HEK293 (cell line): ENCODE measurements around the gene OR10H5.

Experiments
- CTCF ChIP-seq: fragments of 450-650 bp; formaldehyde crosslinking; IDR thresholded peaks from 2 replicates; pipeline ENCODE4 v1.5.1; 2016; ENCODE audit warnings: missing biosample characterization, missing genetic modification characterization
- TCF7L2 ChIP-seq: IDR thresholded peaks from 2 replicates; pipeline ENCODE4 v1.6.1; 2011; ENCODE audit warnings: low read depth, mild to moderate bottlenecking, inconsistent platforms, low read length, moderate library complexity, borderline replicate concordance
- YY1 ChIP-seq: fragments of 450-650 bp; formaldehyde crosslinking; IDR thresholded peaks from 2 replicates; pipeline ENCODE4 v1.5.1; 2018; ENCODE audit warnings: missing biosample characterization, missing genetic modification characterization
- ZNF140 ChIP-seq: fragments of 450-650 bp; formaldehyde crosslinking; IDR thresholded peaks from 2 replicates; pipeline ENCODE4 v1.5.1; 2016; ENCODE audit warnings: missing biosample characterization, missing genetic modification characterization
- TF ChIP-seq, protein P1 (sequence below): fragments of 450-650 bp; formaldehyde crosslinking; IDR thresholded peaks from 2 replicates; pipeline ENCODE4 v1.5.1; 2016; ENCODE audit warnings: missing biosample characterization, missing genetic modification characterization

GRCh38 chr19:15840833-15841232 is 53.4 kb downstream of the OR10H5 start:
- no peak for TF ChIP-seq TCF7L2
- TF ChIP-seq, protein P1, sequence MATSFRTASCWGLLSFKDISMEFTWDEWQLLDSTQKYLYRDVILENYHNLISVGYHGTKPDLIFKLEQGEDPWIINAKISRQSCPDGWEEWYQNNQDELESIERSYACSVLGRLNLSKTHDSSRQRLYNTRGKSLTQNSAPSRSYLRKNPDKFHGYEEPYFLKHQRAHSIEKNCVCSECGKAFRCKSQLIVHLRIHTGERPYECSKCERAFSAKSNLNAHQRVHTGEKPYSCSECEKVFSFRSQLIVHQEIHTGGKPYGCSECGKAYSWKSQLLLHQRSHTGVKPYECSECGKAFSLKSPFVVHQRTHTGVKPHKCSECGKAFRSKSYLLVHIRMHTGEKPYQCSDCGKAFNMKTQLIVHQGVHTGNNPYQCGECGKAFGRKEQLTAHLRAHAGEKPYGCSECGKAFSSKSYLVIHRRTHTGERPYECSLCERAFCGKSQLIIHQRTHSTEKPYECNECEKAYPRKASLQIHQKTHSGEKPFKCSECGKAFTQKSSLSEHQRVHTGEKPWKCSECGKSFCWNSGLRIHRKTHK (tag by site-specific recombination) = no peak
- TF ChIP-seq CTCF = no peak
- no peak for TF ChIP-seq YY1
- no peak for TF ChIP-seq ZNF140
